Vagina (tissue), 2 donors: ENCODE results near the gene NAV2.

Experiments
- POLR2A ChIP-seq, 2 donors: fragments of 450-650 bp; IDR thresholded peaks; one replicate each; pipeline ENCODE4 v1.6.1; 2017; ENCODE audit warnings: antibody characterized with exemption in 2 of 2, mild to moderate bottlenecking in 2 of 2, moderate library complexity in 2 of 2
- POLR2AphosphoS5 ChIP-seq, 2 donors: sonication (generic); formaldehyde crosslinking; IDR thresholded peaks; one replicate each; pipeline ENCODE4 v1.9.0; 2017; ENCODE audit warnings: antibody characterized with exemption in 2 of 2, mild to moderate bottlenecking in 2 of 2, low read depth in 1 of 2; ENCODE audit not compliant: insufficient read depth in 1 of 2

GRCh38 chr11:19766810-19767209 is 54.2 kb downstream of the NAV2 start:
- TF ChIP-seq POLR2AphosphoS5 (IDR thresholded peaks at IDR 0.05; ENCODE audit: insufficient read depth in 1 of 2, low read depth in 1 of 2), result no peak
- TF ChIP-seq POLR2A (IDR thresholded peaks at IDR 0.05), result no peak
